Urothelium cell line (cell line): ENCODE data around the gene XPC.
"Not testable (repeated sequence)": the region's sequence is repeated elsewhere in the genome, so short reads cannot be mapped to it uniquely, and the experiment has no call there.

Source experiments
- DNase-seq: peaks from one replicate; pipeline ENCODE4 v3.0.0; 2011; ENCODE audit warnings: low spot score, mixed read lengths
- FAIRE-seq: peaks from 2 replicates; lab custom pipeline; 2011; peaks lifted over from hg19 to GRCh38; lab: Jason Lieb, UNC

The XPC gene

DNA sequence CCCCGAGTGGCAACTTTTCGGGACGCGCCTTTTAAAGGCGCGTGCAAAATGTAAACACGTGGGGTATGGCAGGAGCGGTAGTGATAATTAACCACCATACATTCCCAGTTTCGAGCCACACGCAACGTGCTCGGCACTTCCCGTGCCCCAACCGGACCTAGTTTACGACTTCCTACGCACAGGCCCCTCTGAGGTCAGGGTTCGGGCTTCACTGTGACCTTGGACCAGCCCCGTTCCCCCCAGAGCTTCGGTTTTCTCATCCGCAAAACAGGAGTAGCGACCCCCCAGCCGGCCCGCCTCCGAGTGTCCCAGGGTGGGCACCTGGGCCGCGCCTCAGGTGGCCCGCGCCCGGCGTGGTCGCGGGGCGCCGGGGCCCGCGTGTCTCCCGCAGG lies 54.2 kb downstream of the XPC start:
- FAIRE-seq (no peak), DNase-seq (peak; percentile 72)

GRCh38 chr3:14123308-14124222 lies 54.8 kb downstream of the XPC start:
- DNase-seq, result no peak
- no peak for FAIRE-seq

DNA sequence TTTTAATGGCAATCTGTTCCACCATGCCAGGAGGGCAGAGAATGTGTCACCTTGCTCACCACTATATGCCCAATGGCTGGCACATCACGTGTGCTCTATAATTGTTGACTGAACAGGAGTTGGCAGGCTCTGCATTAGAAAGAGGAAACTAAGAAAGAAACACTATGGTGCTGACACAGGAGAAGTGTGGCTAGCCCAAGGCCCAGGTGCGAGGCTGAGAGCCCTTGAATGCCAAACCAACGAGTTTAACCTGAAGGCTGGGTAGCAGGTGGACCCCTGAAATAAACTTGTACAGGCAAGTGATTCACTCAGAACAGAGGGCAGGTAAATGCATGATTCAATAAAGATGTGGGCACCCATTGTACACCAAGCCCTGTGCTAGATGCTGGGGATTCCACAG lies 56.1 kb downstream of the XPC start:
- no peak for DNase-seq
- no peak for FAIRE-seq

DNA sequence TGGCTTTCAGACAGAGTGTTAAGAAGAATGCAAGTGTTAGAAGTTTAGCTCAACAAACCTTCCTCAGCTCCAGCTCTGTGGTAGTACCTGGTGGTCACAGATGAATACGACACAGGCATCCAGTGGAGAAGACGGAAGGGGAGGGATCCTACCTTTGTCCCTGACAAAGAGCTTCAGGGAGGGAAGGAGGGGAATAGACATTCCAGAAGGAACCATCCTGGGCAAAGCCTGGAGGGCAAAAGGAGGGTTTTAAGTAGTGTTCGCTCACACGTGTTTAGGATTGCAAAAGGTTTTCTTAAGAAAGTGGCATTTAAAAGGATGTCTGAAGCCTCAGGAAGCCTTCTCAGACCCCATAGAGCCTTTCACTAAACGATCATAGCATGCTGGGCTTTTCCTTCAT lies 56.5 kb downstream of the XPC start:
- FAIRE-seq (no peak), DNase-seq (no peak)

- DNase-seq, FAIRE-seq: not testable (repeated sequence)
Observed at GRCh38 chr3:14120921-14121448, 57.4 kb downstream of the XPC start.

DNA sequence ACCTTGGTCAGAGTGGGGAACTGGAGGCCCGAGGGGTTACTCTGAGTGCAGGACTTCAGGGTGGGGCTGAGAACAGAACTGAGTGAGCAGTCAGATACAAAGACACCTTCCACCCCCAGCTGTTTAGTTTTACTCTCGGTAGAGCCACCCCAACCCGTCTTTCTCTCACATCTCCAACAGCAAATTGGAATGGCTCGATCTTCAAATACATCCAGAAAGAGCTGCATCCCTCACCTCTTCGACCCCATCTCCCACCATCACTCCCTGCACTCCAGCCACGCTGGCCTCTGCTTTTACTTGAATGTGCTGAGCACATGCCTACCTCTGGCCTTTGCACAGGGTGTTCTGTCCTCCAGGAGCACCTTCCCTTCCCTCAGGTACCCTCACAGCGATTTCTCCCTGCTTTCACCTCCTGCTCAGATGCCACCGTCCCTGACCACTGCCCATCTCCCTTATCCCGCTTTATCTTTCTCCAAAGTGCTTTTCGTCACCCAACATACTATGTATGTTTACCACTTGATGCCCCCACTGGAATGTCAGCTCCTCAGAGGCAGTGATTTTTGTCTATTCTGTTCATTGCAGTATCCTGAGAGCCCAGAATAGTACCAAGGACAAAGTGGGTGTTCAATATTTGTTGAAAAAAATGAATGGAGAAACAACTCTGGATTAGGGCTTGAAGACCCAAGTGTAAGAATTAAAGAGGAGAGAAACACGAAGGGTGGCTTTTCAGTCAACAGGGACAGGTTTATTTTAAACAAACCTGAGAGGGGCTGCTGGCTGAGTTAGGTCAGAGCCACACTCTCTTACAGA lies 58.1 kb downstream of the XPC start:
- no peak for FAIRE-seq

GRCh38 chr3:14119651-14120050 lies 58.8 kb downstream of the XPC start:
- no peak for DNase-seq
- FAIRE-seq, result no peak

More for the DNA sequence above, 58.1 kb downstream of the XPC start:
- no peak for DNase-seq

DNA sequence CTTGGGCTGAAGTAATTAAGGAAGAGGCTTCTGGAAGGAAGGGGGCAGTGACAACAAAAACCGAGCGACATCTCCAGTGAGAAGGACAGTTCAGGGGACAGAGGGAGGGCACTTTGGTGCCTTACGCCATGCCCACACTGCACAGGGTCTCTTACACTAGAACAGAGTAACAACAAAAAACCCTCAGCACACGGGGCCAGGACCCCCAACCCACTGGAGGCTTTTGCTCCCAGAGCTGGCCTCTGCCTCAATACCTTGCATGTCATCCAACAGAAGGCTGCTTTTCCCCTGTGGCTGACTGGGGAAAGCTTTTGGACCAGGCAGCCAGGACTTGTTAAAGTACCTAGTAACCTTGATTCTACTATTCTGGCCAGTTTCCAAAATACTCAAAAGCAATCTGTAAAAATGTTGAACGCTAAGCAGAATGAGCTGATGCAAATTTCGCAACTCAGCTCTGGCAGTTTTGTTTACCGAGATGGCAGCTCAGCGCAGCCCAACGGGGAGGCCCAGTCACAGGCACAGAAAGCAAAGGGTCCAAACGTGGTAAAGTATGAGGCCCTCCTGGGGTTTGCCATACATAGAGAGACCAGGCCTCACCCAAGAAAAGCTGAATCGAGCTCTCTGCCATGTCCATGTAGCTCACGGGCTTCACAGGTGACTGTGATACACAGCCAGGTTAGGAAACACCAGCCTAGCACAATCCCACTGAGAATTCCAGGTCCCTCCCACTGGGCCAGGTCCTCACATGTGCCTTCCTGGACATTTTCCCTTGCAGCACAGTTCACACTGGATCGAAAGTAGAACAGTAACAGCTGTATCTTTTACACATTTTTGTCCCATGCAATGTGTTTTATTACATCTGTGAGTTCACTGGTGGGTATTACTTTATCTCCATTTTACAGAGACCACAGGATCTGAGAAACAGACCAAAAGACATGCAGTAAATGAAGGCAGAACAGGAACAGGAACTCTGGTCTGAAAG lies 59.7 kb downstream of the XPC start:
- DNase-seq (no peak), FAIRE-seq (no peak)

- DNase-seq (no peak), FAIRE-seq (no peak)
Observed at GRCh38 chr3:14117468-14118399, 60.7 kb downstream of the XPC start.

GRCh38 chr3:14113965-14114635 lies 64.3 kb downstream of the XPC start:
- DNase-seq (no peak), FAIRE-seq (no peak)

GRCh38 chr3:14110699-14111098 lies 67.7 kb downstream of the XPC start:
- no peak for DNase-seq
- FAIRE-seq, result no peak

DNA sequence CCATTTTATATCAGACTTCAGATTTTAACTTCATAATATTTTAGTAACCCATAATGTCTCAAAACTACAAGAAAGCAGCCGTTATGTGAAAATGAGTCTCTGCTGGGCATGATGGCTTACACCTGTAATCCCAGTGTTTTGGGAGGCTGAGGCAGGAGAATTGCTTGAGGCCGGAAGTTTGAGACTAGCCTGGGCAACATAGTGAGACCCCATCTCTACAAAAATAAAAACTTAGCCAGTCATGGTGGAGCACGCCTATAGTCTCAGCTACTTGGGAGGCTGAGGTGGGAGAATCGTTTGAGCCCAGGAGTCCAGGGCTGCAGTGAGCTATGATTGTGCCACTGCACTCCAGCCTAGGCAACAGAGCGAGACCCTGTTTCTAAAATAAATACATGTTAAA lies 68.6 kb downstream of the XPC start:
- not testable (repeated sequence) for FAIRE-seq, DNase-seq

DNA sequence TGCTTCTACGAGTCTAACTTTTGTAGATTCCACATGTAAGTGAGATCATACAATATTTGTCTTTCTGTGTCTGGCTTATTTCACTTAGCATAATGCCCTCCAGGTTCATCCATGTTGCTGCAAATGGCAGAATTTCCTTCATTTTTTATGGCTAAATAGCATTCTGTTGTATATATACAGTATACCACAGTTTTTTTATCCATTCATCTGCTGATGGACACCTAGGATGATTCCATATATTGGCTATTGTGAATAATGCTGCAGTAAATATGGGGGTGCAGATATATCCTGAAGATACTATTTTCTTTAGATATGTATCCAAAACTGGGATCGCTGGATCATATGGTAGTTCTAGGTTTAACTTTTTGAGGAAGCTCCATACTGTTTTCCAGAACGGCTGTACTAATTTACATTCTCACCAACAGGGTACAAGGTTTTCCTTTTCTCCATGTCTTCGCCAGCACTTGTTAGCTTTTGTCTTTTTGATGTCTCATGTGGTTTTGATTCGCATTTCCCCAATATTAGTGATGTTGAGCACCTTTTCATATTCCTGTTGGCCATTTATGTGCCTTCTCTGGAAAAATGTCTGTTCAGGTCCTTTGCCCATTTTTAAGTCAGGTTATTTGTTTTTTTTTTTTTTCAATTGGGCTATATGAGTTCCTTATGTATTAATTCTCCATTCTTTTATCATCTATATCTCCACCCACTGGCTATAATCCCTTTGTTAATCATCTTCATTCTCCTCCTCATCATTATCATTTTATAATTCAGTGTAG lies 80.6 kb downstream of the XPC start:
- DNase-seq, result no peak

GRCh38 chr3:14096742-14097141 lies 81.7 kb downstream of the XPC start:
- FAIRE-seq (no peak), DNase-seq (no peak)

More for the DNA sequence above, 80.6 kb downstream of the XPC start:
- FAIRE-seq, result no peak
